Fibroblast of the aortic adventitia (primary cell): ENCODE measurements around the gene TPX2. TPM values are rescaled to one million over a fixed set of nuclear protein-coding genes. Genes with fewer than 3 reads are reported as not detected.
"Not testable (repeated sequence)": the region's sequence is repeated elsewhere in the genome, so short reads cannot be mapped to it uniquely, and the experiment has no call there.

Experiments
- DNase-seq: peaks from one replicate; pipeline ENCODE4 v3.0.0-alpha.2; 2010; ENCODE audit warnings: low read depth
- H3K4me3 ChIP-seq: 2 replicates; pipeline ENCODE4 v1.5.1; 2011; ENCODE audit warnings: low read depth, mild to moderate bottlenecking, control low read depth, low read length, moderate library complexity
- total RNA-seq: library from RNA; depleted of rRNA; stranded (reverse); fragments of >200 nt; gene quantifications from 2 replicates; pipeline ENCODE4 v1.2.3, GENCODE V29; 2012; ENCODE audit warnings: low replicate concordance
- TF ChIP-seq, protein P1 (sequence below): IDR thresholded peaks from 2 replicates; pipeline ENCODE4 v1.5.1; 2011; ENCODE audit warnings: mild to moderate bottlenecking, low read length, control low read depth, inconsistent platforms; ENCODE audit not compliant: insufficient read depth

TPX2 gene
- total RNA-seq, 1 donor = 91.1 TPM

DNA sequence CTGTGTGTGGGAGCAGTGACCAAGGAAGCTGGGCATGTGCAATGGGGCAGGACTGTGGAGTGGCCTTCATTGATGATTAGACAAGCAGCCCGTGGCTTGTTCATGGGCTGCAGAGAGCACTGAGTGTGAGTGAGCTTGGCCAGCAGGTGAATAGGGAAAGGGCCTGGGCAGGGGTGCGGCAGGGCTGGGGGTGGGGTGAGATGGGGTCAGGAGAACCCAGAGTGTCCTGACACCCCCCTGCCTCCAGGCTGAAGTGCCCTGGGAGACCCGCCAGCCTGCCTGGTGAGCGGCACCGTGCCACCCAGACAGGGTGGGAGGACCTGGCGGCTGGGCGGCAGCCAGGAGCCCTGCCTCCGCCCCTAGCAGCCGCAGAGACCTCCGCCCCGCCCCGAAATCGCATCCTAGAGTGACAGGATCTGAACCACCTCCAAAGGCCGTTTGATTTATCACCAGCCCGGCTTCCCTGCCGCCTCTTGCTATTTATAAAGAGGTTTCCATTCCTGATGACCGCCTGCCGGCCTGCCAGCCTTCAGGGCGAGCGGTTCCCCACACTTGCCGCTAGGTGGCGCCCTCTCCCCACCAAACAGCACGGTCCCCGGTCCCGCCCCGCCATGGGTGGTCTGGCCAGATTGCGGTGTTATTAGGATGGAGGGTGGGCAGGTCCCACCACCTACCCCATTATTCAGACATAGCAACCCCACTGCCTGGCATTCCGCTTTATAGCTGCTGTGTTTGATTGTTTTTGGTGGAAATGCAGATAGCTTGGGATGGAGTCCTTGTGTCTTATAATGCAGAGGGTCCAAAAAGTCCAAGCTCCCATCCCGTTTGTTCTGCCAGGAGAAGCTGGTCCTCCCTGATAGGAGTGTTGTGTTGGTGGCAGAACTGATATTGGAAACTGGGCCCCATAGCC, 83.6 kb downstream of the TPX2 start:
- peak; percentile 72 for DNase-seq
- TF ChIP-seq, protein P1, sequence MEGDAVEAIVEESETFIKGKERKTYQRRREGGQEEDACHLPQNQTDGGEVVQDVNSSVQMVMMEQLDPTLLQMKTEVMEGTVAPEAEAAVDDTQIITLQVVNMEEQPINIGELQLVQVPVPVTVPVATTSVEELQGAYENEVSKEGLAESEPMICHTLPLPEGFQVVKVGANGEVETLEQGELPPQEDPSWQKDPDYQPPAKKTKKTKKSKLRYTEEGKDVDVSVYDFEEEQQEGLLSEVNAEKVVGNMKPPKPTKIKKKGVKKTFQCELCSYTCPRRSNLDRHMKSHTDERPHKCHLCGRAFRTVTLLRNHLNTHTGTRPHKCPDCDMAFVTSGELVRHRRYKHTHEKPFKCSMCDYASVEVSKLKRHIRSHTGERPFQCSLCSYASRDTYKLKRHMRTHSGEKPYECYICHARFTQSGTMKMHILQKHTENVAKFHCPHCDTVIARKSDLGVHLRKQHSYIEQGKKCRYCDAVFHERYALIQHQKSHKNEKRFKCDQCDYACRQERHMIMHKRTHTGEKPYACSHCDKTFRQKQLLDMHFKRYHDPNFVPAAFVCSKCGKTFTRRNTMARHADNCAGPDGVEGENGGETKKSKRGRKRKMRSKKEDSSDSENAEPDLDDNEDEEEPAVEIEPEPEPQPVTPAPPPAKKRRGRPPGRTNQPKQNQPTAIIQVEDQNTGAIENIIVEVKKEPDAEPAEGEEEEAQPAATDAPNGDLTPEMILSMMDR = peak; percentile 98
- H3K4me3 ChIP-seq = no peak overlapping the region

DNA sequence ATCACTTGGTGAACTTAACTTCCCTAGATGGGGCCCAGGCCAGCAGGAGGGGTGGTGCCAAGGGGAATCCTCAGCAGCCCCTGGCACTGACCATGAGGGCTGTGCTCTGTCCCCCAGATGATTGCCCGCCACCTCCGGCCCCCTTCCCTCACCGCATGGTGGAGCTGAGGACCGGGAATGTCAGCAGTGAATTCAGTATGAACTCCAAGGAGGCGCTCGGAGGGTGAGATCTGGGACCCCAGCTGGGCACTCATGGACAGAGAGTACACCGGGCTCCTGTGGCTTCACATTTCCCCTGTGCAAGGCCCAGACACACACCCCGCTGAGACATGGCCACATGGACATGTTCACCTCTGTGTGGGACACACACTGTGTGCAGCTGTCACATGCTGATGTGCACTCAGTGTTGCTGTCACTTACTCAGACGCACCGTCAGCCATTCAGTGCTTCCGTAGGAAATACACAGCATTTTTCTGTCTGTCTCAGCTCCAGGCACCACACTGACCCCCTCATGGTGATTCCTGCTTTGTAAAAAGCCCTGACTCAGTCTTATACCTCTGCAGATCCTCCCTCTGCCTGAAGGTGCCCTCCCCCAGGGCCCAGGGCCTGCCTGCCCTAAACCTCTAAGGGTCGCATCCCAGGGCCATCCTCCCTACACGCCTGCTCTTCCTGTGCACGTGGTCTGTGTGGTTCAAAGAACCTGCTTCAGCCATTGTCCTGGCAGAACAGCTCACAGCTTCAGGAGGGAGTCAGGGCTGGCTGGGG, 84.5 kb downstream of the TPX2 start:
- H3K4me3 ChIP-seq = no peak overlapping the region
- no peak for DNase-seq
- TF ChIP-seq, protein P1 = no peak

DNA sequence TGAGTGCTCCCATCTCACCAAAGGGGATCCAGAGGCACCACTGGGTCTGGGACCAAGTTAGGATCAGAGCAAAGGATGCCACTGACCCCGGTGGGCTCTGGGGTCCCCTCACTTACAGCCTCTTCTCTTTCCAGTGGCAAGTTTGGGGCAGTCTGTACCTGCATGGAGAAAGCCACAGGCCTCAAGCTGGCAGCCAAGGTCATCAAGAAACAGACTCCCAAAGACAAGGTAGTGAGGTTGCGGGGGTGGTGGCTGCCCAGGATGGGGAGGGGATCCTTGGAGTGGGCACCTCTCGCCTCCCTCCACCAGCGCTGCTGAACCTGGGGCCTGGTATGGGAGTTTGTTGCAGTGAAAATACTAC, 85.0 kb downstream of the TPX2 start:
- DNase-seq = no peak
- TF ChIP-seq, protein P1 = no peak
- H3K4me3 ChIP-seq = no peak overlapping the region

DNA sequence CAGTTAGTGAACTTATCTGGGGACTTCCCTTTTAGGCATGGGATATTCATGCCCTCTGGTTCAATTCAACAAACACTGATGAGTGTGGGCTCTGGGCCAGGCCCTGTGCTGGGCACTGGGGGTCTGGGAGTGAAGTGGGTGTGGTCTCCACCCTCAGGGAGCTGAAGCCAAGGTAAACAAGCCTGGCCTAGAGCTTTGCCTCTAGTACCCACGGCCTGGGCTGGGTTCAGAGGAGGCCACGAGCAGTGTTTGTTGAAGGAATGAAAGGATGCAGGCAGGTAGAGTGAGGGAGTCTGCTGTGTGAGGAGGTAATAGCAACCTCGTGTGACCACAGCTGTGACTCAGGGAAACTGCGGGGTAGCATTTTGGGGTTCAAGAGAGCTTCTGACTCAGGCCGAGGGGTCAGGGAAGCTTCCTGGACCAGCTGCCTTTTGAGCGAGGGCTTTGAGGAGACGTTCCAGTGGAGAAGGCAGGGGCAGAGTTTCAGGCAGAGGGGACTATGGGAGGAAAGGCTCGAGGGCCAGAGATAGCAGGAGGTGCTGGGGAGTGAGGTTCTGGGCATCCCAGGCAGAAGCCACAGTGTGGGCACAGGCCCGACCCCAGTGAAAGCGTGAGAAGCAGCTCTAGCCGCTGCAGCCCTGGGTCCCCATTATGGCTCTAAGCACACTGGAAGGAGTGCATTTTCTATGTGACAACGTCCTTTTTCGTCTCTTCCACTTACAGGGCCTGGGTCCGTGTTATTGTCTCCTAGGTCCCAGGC, 85.6 kb downstream of the TPX2 start:
- TF ChIP-seq, protein P1 = no peak
- no peak for DNase-seq
- no peak overlapping the region for H3K4me3 ChIP-seq

DNA sequence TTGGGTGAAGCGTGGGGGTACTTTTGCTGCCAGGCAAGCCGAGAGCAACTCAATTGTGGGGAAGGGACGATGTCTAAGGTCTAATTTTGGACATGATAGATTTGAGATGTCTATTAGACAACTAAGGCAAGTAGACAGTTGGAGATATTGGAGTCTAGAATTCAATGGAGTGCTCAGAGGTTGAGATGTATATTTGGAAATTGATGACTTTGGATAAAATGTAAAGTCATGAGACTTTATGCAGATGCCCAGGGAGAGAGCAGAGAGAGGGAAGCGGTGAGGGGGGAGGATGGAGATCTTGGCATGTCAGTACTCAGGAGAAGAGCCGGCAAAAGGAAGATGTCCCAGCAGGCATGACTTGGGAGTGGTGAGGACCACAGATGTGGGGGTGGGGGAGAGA, 87.0 kb downstream of the TPX2 start:
- TF ChIP-seq, protein P1 = no peak
- H3K4me3 ChIP-seq = no peak overlapping the region
- DNase-seq = no peak

DNA sequence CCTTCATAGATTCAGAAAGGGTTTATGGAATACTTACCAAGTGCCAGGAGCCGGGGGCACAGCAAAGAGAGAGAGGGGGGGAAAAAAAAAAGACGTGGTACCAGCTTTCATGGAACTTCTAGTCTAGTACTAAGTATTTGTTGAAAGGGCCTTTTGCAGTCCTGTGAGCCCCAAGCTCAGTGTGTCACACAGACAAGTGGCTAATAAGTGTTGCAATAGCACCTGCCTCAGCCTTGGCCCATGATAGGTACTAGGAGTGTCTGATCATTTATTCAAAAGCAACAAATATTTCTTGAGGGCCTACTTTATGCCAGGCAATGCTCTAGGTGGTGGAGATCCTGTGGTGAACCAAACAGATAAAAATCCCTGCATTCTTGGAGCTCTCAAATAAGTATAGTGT, 88.0 kb downstream of the TPX2 start:
- TF ChIP-seq, protein P1 = no peak
- DNase-seq = no peak
- H3K4me3 ChIP-seq = no peak overlapping the region

DNA sequence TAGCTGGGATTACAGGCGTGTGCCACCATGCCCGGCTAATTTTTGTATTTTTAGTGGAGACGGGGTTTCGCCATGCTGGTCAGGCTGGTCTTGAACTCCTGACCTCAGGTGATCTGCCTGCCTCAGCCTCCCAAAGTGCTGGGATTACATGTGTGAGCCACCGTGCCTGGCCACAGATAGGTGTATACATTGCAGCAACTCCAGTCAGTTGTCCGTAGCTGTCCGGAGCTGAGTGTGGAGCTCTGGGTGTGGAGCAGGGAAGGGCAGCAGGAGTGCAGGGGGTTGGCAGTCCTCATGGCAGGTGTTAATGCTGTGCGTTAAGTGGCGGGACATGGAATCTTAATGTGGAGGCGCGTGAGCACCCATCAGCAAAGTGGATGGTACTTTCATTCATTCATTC, 88.9 kb downstream of the TPX2 start:
- not testable (repeated sequence) for DNase-seq, H3K4me3 ChIP-seq
